ENCODE measurements around the gene B4GALT1.
A peak's percentile ranks its signal among the peaks of the same experiment; 100 is the strongest.

Gene B4GALT1

DNA sequence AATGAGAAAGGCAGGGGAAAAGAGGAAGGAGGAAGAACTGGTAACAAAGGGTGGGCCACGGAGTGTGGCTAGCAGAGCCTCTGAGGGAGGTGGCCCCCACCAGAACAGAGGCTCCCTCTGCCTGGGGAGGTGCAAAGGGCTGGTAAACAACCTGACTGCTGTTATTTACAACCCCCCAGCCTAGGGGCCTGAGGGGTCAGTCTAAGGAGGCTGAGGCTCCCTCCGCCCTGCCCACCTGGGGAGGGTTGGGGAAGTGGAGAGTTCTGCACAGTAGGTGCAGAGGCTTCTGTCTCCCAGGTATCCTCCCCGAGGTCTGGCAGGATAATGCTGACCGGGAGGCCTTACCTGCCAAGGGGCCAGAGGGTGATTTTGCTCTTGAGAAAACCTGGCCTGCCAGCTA lies 55.0 kb downstream of the B4GALT1 start:
- TF ChIP-seq, protein P1, sequence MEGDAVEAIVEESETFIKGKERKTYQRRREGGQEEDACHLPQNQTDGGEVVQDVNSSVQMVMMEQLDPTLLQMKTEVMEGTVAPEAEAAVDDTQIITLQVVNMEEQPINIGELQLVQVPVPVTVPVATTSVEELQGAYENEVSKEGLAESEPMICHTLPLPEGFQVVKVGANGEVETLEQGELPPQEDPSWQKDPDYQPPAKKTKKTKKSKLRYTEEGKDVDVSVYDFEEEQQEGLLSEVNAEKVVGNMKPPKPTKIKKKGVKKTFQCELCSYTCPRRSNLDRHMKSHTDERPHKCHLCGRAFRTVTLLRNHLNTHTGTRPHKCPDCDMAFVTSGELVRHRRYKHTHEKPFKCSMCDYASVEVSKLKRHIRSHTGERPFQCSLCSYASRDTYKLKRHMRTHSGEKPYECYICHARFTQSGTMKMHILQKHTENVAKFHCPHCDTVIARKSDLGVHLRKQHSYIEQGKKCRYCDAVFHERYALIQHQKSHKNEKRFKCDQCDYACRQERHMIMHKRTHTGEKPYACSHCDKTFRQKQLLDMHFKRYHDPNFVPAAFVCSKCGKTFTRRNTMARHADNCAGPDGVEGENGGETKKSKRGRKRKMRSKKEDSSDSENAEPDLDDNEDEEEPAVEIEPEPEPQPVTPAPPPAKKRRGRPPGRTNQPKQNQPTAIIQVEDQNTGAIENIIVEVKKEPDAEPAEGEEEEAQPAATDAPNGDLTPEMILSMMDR (IDR thresholded peaks at IDR 0.05; ENCODE audit: poor library complexity, severe bottlenecking), result no peak
- no peak overlapping the region for H3K4me3 ChIP-seq (ENCODE audit: severe bottlenecking)
- peaks cover 50% of the 10 kb centered on the region for H3K36me3 ChIP-seq (ENCODE audit: low read depth)
- H3K27me3 ChIP-seq (ENCODE audit: insufficient read depth, poor library complexity, severe bottlenecking), result no peaks in the 10 kb centered on the region
- ATAC-seq (ENCODE audit: low read depth), result no peak
- H3K9me3 ChIP-seq (ENCODE audit: severe bottlenecking), result no peaks in the 10 kb centered on the region
- DNase-seq (ENCODE audit: low spot score), result no peak
- H3K27ac ChIP-seq (ENCODE audit: poor library complexity, severe bottlenecking), result no peak overlapping the region
- peaks cover 6% of the 10 kb centered on the region for H3K4me1 ChIP-seq (ENCODE audit: insufficient read depth, poor library complexity, severe bottlenecking)

DNA sequence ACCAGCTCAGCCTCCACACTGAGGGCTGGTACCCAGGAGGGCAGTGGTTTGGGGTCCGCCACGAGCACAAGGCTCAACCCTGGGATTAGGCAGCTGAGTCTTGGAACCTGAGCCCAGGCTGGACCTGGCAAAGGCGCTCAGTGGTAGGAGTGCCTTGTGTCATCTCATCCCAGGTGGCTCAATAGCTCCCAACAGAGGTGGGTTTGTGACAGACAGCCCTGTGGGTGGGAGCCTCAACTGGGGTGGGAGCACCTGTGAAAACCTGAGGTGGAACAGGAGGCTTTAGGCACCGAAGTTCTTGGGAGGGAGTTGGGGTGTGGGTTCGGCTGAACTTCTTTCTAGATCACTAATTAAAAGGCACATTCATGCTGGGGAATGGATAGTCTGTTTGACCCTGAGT lies 55.5 kb downstream of the B4GALT1 start:
- DNase-seq (ENCODE audit: low spot score), result no peak
- H3K27me3 ChIP-seq (ENCODE audit: insufficient read depth, poor library complexity, severe bottlenecking), result no peaks in the 10 kb centered on the region
- no peak overlapping the region for H3K4me3 ChIP-seq (ENCODE audit: severe bottlenecking)
- no peaks in the 10 kb centered on the region for H3K9me3 ChIP-seq (ENCODE audit: severe bottlenecking)
- H3K4me1 ChIP-seq (ENCODE audit: insufficient read depth, poor library complexity, severe bottlenecking), result peaks cover 10% of the 10 kb centered on the region
- TF ChIP-seq, protein P1 (IDR thresholded peaks at IDR 0.05; ENCODE audit: poor library complexity, severe bottlenecking), result no peak
- peaks cover 46% of the 10 kb centered on the region for H3K36me3 ChIP-seq (ENCODE audit: low read depth)
- no peak overlapping the region for H3K27ac ChIP-seq (ENCODE audit: poor library complexity, severe bottlenecking)
- ATAC-seq (ENCODE audit: low read depth), result no peak

DNA sequence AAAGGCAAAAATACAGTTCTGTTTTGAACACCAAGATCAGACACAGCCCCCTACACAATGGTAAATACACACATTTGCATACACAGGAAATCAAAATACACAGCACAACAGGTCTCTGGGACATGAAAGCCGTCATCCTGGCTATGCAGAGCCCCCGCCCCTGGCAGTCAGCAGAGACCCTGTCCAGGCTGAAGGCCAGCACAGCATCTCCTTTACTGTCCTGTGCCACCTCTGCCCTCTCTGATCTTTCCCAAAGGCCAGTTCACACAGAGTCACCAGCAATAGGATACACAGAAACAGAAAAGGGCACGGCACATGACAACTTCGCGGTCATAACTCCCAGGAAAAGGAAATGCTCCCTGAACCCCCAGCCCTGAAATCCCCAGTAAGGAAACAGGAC lies 56.5 kb downstream of the B4GALT1 start:
- no peak for ATAC-seq (ENCODE audit: low read depth)

DNA sequence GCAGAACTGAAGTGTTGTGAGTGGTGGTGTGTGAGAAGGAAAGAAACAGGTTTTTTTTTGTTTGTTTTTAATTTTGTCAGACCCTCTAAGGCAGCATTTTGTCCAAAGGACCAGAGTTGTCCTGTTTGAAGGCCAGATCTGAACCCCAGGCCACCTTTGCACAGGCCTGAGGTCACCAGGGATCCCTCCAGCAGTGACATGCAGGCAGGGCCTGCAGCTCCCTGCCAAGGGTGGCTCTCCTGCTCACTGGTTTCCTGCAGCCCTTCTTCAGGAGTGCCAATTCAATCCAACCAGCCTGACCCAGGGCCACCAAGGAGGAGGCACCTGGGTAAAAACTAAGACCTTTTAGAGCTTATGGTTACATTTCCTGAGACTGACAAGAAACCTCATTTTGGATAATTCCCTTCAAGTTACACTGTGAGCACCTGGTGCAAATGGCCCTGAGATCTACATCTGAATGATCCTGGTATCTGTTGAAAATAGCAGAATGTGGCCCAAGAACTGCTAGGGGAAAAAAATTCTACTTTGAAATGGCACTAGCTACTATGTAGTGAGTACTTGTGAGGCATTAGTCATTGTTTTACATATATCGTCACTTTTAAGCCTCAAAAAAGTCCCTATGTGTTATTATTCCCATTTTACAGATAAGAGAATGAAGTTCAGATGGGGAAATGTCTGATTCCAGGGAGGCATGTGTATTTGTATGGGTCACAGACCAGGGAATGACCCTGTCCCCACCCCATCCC lies 57.1 kb downstream of the B4GALT1 start:
- no peaks in the 10 kb centered on the region for H3K9me3 ChIP-seq (ENCODE audit: severe bottlenecking)
- TF ChIP-seq, protein P1 (IDR thresholded peaks at IDR 0.05; ENCODE audit: poor library complexity, severe bottlenecking), result no peak
- peak overlapping the region; percentile 23 for H3K27ac ChIP-seq (ENCODE audit: poor library complexity, severe bottlenecking)
- no peak overlapping the region for H3K4me3 ChIP-seq (ENCODE audit: severe bottlenecking)
- peaks cover 34% of the 10 kb centered on the region for H3K36me3 ChIP-seq (ENCODE audit: low read depth)
- H3K4me1 ChIP-seq (ENCODE audit: insufficient read depth, poor library complexity, severe bottlenecking), result peaks cover 23% of the 10 kb centered on the region
- no peak for ATAC-seq (ENCODE audit: low read depth)
- H3K27me3 ChIP-seq (ENCODE audit: insufficient read depth, poor library complexity, severe bottlenecking), result no peaks in the 10 kb centered on the region
- DNase-seq (ENCODE audit: low spot score), result no peak

More for the DNA sequence above, 56.5 kb downstream of the B4GALT1 start:
- no peak for DNase-seq (ENCODE audit: low spot score)
- no peak overlapping the region for H3K27ac ChIP-seq (ENCODE audit: poor library complexity, severe bottlenecking)
- H3K4me1 ChIP-seq (ENCODE audit: insufficient read depth, poor library complexity, severe bottlenecking), result peaks cover 20% of the 10 kb centered on the region
- H3K4me3 ChIP-seq (ENCODE audit: severe bottlenecking), result no peak overlapping the region
- peaks cover 41% of the 10 kb centered on the region for H3K36me3 ChIP-seq (ENCODE audit: low read depth)
- H3K9me3 ChIP-seq (ENCODE audit: severe bottlenecking), result no peaks in the 10 kb centered on the region
- H3K27me3 ChIP-seq (ENCODE audit: insufficient read depth, poor library complexity, severe bottlenecking), result no peaks in the 10 kb centered on the region
- TF ChIP-seq, protein P1 (IDR thresholded peaks at IDR 0.05; ENCODE audit: poor library complexity, severe bottlenecking), result no peak

DNA sequence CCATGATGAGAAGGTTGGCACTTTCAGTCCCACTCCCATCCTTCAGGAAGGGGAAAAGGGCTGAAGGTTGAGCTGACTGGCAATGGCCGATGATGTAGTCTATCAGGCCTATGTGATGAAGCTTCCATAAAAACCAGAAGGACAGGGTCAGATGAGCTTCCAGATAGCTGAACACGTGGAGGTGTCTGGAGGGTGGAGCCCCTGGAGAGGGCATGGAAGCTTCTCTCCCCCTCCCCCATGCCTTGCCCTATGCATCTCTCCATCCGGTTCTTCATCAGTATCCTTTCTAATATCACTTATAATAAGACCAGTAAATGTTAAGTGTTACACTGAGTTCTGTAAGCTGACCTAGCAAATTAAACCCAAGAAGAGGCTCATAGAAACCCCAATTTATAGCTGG lies 58.0 kb downstream of the B4GALT1 start:
- H3K36me3 ChIP-seq (ENCODE audit: low read depth), result peaks cover 25% of the 10 kb centered on the region

More for the DNA sequence above, 58.0 kb downstream of the B4GALT1 start:
- no peaks in the 10 kb centered on the region for H3K27me3 ChIP-seq (ENCODE audit: insufficient read depth, poor library complexity, severe bottlenecking)
- H3K27ac ChIP-seq (ENCODE audit: poor library complexity, severe bottlenecking), result no peak overlapping the region
- no peaks in the 10 kb centered on the region for H3K9me3 ChIP-seq (ENCODE audit: severe bottlenecking)
- peaks cover 23% of the 10 kb centered on the region for H3K4me1 ChIP-seq (ENCODE audit: insufficient read depth, poor library complexity, severe bottlenecking)
- H3K4me3 ChIP-seq (ENCODE audit: severe bottlenecking), result no peak overlapping the region
- ATAC-seq (ENCODE audit: low read depth) (no peak), DNase-seq (ENCODE audit: low spot score) (no peak)
- TF ChIP-seq, protein P1 (IDR thresholded peaks at IDR 0.05; ENCODE audit: poor library complexity, severe bottlenecking), result no peak

All from RWPE2 (cell line).